Skin of body (tissue), 2 donors: ENCODE measurements around the gene ARNT2. TPM values are rescaled to one million over a fixed set of nuclear protein-coding genes. Genes with fewer than 3 reads are reported as not detected.
A peak's percentile ranks its signal among the peaks of the same experiment; 100 is the strongest.

Experiments used
- DNase-seq: peaks from one replicate; lab custom pipeline; 2025; lab: John Stamatoyannopoulos, UW
- total RNA-seq: library from RNA; depleted of rRNA; stranded (reverse); fragments of >200 nt; gene quantifications from one replicate; pipeline ENCODE4 v1.2.3, GENCODE V29; 2014

Gene ARNT2
- total RNA-seq, 1 donor from 2014 or later, result 2.8 TPM

DNA sequence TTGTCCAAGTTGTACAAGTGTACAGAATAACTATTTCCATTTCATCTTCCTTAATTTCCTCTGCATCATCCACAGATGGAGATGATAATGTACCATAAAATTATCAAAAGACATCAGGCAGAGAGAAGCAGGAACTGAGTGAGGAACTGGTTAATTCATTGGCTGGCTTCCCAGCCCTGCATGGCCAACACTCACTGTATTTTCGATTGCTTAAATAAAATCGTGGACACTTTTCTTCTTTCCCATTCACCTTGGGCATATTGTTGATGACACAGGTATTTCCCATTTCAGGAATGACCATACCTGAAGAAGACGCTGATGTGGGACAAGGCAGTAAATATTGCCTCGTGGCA, 146.7 kb downstream of the ARNT2 start:
- no peak for DNase-seq

DNA sequence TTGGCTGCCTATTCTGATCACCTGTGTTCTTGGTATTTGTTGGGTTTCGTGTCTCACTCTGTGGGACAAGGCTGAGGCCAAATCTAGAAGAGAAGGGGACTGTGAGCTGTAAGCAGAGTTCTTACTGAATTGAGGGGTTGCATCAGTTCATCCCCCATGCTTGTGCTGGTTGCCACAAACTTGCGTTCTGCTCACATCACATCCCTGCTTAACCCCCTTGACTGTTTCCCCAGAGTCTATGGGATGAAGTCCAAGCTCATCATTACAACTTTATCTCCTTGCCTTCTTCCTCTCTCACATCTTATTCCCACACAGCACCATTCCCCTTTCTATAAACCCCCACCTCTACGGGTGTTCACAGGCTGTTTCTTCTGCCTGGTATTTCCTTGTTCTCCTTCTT, 147.2 kb downstream of the ARNT2 start:
- DNase-seq, result no peak

DNA sequence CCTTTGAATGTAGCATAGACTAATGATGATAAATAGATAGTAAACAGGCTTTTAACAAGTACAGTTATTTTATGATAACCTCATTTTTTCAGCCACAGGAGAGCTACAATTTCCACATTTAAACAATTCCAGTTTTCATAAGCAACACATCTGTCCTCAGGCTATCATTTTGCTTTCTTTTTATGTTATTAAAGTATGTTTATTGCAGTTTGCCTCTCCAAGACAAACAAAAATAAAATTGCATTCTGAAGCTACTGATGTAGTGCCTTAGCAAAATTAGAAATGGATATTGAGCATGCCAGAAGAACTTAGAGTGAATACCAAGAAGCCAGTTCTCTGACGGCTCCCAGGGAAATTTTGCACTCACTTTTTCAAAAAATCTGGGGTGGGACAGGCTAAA, 150.4 kb downstream of the ARNT2 start:
- DNase-seq, result peak; percentile 14

DNA sequence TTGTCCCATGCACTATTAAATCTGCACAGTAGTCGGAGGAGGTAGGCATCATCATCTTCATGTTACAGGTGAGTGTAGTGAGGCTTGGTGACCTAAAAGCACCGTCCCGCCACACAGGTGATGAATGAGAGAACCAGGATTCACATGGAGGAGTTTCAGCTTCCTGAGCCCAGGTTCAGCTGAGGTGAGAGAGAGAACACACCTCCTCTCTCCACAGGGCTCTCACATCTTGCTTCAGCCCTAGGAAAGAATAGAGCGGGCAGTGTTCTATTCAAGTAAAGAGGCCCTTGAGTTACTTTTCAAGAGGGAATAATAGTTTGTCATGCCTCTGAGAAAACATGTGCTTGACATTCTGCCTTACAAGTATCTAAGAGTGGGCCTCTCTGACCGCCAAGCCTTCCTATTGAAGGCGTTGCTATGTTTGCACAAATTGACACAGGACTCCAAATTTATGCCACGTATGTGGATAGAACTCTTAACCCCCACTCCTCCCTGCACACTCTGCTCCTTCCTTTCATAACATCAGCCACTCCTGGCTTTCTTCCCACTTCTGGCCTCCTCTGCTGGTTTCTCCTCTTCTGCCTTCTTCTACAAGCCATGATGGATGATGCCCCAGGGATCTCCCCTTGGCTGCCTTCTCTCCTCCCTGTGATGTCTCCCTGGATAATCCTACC, 152.6 kb downstream of the ARNT2 start:
- no peak for DNase-seq

DNA sequence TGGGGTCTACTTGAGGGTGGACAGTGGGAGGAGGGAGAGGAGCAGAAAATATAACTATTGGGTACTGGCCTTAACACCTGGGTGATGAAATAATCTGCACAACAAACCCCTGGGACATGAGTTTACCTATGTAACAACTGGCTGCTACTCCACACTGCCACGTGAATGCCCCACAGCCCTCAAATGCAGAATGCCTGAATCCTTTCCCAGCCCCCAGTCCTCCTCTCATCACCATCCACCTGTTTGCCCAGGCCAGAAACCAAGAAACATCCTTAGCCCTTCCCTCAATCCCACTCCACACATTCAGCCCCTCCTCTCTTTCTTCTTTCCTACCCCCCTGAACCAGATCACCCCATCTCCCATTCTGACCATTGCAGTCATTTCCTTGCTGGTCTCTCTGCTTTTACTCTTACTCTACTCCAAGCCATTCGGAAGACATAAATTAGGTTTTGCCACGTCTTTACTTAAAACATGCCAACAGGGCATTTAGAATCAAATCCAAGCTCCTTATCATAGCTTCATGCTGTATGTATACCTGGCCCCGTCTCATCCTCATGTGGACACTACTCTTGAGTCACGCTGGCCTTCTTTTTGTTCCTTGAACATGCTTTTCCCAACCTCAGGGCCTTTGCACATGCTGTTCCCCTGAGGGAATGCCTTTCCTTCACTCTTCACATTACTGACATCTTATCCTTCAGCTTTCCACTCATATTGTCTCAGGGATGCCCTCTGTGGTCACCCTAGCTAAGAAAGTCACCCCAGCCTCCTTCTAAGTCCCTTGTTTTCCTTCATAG, 153.5 kb downstream of the ARNT2 start:
- no peak for DNase-seq

DNA sequence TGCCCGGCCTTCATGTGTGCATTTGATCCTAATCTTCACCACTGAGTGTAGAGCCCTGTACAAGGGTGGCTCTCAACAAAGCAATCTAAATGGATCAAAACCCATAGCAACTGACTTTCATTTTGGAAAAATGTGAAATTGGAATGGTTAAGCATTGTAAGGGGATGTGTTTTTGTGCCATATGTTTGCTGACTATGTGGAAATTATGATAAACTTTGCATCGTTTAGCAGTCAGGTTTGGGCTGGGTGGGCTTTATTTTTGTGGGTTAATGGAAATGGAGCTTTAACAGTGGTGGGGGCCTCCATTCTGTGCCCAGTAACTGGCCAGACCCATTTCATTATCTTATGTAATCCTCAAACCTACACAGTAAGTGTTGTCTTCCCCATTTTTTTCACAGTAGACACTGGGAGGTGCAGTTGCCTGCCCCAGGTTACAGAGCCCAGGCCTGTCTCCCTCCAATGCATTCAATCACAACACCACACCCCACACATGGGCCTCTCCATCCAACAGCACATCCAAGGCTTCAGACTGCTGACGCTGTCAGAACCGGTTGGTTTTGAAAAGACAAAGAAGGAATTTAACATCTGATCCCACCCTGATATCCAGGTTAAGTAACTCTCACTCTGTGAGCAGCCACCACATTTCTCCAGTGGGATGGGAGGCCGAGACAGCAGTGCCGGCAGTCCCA, 154.6 kb downstream of the ARNT2 start:
- no peak for DNase-seq

DNA sequence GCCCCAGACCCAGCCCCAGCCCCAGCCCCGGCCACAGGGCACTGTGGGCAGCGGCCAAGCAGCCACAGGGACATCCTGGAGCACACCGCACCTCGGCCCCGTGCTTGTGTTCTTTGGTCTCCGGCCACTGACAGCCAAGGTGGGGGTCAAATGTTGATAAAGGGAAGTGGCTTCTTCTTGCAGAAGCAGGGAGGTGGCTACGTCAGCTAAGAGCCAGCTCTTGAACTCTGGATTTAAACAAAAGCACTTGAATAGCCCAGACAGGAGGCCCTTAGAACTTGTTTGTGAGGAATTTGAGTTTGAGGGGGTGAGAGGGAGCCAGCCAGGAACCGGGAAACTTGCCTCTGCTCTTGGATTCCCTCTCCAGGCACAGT, 155.1 kb downstream of the ARNT2 start:
- DNase-seq, result no peak

DNA sequence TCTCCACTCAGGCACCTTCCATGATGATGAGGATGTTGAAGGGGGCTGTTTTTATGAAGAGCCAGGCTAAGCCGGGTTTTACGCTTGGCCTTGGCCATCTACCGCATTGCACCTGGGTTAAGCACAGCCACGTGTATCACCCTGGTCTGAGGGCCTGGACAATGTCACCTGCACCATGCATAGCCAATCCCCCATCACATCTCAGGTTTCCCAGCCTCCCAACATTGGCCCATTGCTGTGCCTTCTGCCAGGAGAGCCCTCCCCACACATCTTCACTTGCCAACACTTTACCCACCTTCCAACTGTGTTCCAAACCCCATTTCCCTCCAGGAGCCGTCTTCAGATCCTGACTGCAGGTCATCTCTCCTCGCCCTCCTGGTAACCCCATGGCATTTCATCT, 155.6 kb downstream of the ARNT2 start:
- no peak for DNase-seq

DNA sequence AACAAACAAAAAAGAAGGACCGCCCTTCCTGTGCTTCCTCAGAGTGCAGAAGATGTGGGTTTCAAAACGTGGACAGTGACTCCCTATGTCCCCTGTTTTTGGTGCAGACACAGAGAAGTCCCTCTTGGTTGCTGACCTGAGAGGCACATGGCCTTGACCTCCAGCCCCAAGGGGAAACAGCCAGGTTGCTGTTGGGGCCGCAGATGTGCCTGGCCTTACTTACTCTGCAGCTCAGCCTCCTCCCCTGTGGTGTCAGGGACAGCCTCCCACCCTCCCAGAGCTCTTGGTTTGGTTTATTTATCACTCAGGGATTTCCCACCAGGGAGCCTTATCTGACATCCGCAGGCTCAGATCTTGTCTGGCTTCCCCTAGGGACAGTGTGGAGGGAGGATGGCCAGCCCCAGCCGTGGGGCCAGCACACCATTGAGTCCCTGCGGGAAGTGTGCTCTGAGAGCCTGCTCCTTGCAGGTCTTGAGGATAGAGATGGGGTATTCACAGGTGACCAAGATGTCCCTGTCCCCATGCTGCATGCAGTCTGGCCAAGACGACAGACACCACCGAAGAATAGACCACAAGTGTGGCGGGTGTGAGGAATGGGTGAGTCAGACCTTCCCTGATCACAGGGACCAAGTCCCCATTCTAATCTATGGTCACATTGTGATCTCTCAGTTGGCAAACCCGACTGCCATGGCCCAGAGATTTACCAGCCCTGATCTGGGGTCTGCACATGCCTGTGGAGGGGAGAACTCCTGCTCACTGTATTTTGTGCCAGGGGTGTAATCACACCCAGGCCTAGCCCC, 156.6 kb downstream of the ARNT2 start:
- DNase-seq, result no peak

DNA sequence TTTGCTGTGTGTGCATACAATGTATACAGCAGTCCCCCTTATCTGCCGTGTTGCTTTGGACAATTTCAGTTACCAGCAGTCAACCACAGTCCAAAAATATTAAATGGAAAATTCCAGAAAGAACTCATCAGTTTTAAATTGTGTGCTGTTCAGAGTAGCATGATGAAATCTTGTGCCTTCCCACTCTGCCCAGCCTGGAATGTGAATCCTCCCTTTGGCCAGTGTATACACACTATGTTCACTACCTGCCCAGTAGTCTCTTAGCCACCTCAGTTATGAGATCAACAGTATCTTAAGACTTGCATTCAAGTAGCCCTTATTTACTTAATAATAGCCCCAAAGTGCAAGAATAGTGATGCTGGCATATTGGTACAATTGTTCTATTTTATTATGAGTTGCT, 157.3 kb downstream of the ARNT2 start:
- no peak for DNase-seq

DNA sequence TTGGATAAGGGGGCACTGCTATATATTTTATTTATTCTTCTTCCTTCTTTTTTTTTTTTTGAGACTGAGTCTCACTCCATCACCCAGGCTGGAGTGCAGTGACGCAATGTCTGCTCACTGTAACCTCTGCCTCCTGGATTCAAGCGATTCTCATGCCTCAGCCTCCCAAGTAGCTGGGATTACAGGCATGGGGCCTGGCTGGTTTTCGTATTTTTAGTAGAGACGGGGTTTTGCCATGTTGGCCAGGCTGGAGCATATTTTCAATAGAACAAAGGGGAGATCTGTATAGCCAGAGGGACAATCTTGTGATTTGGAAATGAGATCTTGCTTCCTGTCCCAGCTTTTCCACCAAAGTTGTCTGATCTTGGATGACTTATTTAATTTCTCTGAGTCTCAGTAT, 157.9 kb downstream of the ARNT2 start:
- no peak for DNase-seq

DNA sequence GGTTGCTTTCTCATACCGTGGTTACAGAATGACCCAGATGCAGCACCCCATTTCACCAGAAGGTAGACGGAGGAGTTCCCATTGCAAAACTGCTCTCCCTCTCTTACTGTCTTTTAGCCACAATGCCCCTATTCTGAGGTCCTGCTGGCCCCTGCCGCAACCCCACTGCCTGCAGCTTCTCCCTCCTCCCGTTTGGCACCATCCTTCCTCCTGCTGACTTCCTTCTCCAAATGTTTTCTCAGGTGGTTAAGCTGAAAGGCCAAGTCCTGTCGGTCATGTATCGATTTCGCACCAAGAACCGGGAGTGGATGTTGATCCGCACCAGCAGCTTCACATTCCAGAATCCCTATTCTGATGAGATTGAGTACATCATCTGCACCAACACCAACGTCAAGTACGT, 158.7 kb downstream of the ARNT2 start:
- DNase-seq, result no peak

DNA sequence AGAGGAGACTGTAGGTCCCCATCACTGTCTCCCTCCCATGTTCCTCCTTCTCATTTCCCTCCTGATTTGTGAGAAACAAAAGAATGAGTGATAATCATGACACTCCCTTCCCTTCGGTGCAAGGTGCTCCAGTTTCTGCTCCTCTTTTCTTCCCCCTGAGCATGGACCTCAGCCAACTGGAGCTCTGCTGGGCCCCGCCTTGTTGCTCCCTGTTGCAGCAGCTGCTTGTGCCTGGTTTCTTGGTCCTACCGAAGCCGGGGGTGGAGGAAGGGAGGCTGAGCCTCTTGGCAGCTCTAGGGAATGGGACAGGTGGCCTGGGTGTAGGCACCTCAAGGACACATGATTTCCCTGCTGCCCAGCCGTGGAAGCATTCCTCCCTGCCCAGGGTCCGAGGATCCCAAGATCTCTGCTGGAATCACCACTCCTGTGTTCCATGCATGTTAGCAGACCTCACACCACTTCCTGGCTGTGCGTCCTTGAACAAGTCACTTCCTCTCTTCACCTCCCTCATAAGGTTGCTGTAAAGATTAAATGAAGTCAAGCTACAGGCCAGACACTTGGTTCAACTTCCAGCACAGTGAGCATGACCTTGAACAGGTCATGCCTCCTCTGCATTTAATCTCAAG, 159.3 kb downstream of the ARNT2 start:
- no peak for DNase-seq

DNA sequence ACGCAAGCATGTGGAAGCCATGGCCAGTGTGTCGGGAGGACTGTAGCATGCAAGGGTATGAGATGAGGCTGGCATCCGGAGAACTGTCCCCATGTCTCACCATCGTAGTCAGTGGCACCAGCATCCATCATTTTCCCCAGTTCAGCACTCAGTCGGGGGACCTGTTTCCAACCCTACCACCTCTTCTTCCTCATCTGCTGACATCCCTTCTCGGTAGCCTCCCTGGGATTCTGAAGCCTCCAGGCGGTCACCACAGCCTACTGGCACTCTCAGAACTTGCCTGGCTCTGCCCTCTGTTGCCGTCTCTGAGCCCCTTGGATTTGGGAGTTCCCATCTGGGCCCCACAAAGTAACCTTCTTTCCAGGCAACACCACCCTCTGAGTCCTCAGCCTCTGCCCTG, 159.9 kb downstream of the ARNT2 start:
- DNase-seq, result no peak

DNA sequence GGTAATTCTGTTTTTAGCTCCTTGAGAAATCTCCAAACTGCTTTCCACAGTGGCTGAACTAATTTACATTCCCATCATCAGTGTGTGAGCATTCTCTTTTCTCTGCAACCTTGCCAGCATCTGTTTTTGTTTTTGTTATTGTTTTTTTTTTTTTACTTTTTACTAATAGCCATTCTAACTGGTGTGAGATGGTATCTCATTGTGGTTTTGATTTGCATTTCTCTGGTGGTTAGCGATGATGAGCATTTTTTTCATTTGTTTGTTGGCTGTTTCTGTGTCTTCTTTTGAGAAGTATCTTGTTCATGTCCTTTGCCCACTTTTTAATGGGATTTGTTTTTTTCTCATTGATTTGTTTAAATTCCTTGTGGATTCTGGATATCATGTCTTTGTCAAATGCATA, 161.2 kb downstream of the ARNT2 start:
- no peak for DNase-seq

DNA sequence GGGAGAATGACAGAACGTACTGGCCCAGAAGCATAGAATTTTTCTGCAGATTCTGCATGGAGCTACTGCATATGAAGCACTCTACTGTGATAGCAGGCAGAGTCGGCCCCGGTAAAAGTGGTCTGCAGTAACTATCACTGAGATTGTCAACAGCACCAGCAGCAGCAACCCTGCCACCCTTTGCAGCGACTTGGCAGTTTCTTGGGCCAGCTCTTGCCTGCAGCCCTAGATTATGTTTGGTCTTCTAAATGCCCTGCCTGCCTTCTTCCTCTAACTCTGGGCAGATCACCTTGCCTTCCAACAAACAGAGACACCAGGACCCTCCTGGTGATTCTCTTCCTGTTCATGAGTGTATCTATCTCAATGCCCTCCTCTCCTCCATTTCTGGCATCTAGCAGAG, 161.8 kb downstream of the ARNT2 start:
- DNase-seq, result no peak

DNA sequence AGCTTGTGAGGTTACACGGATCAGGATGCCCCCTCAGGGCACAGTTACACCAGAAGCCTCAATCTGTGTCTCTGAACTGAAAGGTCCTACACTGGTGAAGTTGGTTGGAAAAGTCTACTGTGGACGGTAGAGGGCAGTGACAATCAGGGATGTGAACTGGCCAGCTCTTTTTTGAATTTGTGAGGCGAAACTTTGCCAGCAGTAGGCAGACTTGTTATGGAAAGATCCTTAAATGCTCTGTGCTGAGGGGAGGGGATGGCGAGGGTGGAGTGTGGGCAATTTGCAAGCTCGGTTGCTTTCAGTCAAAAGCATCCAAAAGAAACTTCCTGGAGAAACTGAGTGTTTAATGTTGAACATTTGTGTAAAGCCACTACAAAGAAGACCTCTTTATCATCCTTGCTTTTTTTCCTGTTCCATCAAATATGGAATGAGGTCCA, 163.6 kb downstream of the ARNT2 start:
- peak; percentile 66 for DNase-seq

DNA sequence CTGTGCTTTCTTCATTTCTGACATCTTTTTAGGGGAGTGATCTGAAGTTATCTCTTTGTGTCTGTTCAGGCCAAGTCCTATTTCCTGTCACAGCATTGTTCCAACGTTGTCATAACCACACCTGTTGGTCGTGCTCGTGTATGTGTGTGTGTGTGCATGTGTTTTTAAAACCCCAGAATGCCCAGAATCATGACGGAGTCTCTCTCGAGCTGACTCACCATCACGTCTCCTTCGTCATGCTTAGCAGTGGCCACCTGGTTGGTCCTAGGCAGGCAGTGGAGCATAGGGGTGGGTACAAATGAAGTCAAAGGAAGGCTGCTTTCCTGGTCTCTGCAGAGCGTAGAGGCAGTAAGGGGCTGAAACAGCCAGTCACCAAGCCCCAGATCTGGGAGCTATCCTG, 164.1 kb downstream of the ARNT2 start:
- DNase-seq, result no peak

DNA sequence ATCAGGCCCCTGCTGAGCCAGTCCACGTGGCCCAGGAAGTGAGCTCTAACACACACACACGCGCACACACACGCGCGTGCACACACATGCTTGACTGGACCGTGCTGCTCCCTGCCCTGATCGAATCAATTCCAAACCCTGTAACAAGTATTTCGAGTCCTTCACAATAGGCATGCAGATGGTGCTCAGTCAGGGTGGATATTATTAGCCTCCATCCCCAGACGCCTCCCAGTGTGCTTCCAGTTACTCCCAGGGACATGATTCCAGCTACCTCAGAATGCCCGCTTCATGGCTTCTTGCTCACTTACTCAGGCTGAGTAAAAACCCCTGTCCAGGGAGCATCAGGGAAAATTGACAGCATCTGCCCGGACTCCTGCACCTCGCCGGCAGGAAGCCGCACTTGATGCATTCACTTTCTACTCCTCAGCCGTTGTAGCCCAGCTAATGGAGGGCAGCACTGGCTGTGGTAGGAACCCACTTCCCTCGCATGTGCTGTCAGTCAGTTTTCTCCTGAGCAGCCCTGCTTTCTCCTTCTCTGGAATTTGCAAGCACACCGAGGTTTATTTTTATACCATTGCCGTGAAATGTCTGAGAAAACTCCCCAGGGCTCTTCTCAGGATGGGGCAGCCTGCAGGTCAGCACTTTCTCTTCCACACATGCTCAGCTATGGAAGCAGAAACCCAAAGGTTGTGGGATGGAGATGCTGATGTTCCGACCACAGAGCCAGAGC, 164.9 kb downstream of the ARNT2 start:
- no peak for DNase-seq

DNA sequence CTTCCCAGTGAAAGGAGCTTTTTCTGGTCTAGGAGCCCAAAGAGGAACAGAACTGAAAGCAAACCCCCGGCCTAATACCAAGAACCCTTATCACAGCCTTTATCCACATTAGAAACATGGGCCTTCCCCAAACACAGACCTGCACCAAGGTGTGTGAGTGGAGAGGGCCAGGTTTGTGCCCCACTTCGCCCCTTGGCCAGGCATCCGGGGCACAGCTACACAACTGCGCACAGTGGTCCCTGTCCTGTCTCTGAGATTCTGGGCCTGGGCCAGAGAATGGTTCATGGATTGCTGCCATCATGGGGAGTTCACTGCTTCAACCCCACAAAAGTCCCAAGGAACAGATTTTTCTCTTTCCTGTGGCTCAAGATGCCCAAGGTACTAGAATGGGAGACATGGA, 165.5 kb downstream of the ARNT2 start:
- no peak for DNase-seq

DNA sequence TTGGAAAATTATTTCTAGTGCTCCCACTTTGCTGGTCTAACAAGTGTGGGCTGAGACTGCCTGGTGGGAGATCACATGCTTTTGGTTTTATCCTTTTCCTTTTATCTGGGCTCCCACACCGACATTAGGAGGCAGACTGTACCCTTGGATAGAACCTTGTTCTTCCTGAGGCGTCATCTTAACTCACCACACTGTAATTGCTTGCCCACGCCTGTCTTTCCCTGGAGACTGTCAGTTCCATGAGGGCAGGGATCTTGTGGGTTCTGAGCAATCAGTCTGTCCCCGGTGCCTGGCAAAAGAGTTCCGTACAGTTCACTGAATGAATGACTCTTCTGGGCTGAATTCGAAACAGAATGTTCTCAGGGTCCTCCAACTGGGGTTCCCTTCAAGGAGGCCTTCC, 166.4 kb downstream of the ARNT2 start:
- DNase-seq, result no peak
